Stimulated activated CD8-positive, alpha-beta memory T cell treated with anti-CD3 and anti-CD28 coated beads, Interleukin-7, amount 100 ng/mL, for 24 hours (primary cell): ENCODE measurements around the gene APOL2.
"Not testable (repeated sequence)": the region's sequence is repeated elsewhere in the genome, so short reads cannot be mapped to it uniquely, and the experiment has no call there.

Experiments used
- DNase-seq: peaks from one replicate; pipeline ENCODE4 v3.0.0-alpha.2; 2020; ENCODE audit warnings: low read depth

APOL2 gene, protein sequence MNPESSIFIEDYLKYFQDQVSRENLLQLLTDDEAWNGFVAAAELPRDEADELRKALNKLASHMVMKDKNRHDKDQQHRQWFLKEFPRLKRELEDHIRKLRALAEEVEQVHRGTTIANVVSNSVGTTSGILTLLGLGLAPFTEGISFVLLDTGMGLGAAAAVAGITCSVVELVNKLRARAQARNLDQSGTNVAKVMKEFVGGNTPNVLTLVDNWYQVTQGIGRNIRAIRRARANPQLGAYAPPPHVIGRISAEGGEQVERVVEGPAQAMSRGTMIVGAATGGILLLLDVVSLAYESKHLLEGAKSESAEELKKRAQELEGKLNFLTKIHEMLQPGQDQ

DNA sequence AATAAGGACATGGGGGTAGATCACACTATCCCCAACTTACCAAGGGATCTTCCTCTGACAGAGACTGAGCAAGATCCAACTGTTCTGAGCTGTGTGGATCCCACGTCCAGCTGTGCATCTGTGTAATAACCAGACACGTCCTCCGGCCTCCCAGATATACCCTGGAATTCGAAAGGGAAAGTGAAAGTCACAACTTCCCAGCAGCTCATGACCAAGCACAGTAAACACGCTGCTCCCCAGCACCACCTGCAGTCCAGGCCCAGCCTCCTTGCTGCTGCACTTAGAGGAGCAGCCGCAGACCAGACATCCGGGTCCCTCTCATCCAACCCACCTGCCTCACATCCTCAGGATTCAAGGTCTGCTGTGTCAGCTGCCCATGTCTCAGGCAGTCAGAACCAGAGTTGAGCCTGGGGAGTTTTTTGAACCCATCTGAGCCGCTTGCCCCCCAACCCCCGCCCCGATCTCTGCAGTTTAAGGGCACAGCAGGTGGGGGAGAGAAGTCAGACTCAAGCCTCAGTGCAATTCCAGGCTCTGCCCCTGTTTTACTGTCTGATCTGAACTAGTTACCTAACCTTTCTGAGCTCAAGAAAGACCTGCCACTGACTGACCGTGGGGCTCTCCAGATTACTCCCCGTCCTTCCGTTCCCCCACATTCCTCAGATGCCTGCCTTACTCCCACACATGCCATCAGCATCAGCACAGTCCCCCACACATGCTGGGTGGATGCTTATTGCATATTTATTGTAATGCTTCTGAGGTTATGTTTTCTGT lies at the start of gene APOL2:
Gene APOL2, minus strand, starts transcription at position 127 of the 771 bp plus-strand sequence. CDS start 6,365 bp downstream, outside the sequence.
- DNase-seq: peak; percentile 63

DNA sequence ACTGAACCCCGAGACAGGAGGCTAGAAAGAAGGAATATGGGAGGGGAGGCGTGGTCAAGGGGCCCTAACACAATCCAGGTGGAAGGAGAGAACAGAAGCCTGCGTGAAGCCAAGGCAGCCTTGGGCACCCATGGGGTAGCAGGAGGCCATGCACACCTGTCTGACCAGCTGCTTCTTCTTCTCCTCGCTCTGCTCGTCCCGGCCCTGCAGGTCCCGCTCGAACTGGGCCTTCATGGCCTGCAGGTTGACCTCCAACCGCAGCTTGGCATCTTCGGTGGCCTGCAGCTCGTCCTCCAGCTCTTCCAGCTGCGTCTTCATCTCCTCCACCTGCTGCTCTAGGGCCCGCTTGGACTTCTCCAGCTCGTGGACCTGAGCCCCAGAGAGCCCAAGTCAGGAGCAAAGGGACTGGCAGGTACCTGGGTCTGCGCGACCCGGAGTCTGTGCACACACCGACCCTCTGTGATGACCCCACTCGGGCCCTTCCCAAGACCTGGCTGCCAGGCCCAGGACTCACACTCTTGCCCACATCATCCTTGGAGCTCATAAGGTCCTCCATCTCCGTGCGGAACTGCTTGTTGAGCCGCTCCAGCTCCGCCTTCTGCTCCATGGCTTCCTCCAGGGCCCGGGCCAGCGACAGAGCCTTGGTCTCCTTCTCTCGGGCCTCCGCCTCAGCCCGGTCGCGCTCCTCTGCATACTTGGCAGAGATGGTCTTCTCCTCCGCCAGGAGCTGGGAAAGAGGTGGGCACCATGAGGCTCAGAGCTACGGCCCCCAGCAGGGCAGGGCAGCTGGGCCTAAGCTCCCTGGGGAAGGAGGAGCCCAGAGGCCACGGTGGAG lies 49.5 kb upstream of the APOL2 start:
- no peak for DNase-seq

DNA sequence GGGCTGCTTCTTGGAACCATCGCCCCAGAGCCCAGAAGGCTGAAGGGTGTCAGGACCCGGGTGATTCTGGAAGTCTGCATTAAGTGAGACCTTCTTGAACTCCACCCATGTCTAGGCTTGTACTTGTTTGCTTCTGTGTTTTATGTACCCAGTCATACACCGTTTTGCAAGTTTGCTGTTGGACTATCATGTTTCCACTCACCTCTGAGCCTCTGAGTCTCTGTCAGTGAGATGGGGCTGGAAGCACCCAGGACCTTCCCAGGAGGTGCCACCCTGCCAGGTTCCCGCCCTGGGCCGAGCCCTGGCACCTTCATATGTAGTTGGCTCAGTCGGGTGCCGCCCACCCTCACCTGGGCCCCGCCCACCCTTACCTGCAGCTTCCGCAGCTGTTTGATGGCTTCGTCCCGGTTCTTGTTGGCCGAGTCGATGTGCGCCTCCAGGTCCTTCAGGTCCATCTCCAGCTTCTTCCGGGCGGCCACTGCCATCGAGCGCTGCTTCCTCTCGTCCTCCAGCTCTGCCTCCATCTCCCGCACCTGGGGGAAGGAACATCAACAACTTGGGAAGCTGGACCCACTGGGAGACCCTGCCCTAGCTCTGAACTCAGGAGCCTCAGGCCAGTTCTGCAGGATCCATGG lies 48.7 kb upstream of the APOL2 start:
- DNase-seq: no peak

DNA sequence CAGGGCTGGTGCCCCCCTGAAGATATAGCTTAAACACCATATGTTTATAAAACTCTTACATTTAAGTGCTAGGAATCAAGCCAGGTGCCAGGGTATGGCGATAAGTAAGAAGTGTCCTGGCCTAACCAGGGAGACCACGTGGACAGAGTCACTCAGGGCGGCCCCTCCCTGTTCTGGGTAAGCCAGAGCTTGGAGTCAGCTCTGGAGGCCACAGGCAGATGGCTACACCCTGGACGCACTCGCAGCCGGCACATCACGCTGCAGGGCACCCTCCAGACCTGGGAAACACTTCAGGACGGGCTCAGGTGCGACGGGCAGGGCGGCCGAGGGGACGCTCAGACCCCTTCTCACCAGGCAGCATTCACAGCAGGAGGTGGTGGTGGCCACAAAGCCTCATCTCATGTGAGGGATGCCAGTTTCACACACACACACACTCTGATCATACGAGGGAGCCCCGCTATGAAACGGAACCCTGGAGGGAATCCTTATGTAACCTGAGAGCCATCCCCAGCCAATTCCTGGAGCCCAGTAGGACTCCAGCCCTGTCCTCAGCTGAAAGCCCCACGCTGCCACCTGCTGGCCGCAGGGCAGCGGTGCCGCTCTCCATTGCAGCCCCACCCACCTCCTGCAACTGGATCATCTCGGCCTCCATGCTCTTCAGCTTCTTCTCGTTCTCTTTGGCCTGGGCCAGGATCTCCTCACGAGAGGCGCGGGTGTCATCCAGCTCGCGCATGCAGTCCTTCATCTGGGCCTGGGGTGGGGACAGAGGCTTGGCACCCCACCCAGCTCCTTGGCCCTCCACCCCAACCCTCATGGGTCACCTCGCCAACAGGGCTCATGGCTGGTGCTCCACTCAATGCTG lies 47.0 kb upstream of the APOL2 start:
- DNase-seq: peak; percentile 47

DNA sequence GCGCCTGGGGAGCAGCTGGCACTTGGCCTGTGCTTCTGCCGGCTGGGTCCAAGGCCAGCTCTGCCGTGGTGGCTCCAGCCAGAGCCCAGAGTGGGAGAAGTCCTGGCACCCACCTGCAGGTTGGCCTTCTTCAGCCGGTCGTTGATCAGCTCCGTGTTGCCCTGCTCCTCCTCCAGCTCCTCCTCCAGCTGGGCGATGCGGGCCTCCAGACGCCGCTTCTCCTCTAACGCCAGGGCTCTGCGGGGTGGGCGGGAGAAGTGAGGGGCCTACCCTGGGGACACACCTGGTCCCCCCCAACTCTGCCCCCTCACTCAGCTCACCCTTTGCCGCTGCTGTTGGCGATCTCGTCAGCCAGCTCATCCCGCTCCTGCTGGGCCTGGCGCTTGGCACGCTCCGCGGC lies 46.2 kb upstream of the APOL2 start:
- no peak for DNase-seq

DNA sequence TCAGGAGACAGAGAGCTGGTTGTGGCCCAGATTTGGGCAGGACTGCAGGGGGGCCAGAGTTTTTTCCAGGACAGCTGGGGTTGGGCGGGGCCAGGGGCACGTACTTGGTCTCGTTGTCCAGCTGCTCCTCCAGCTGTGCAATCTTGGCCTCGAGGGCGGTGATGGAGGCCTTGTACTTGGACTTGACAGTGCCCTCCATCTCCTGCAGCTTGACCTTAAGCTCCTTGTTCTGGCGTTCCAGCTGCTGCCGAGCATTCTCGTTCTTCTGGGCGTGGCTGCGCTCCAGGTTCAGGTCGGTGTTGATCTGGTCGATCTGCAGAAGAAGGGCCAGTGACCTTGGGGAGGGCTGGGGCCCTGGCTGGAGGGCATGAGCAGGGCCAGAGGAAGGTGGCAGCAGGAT lies 45.7 kb upstream of the APOL2 start:
- DNase-seq: no peak

DNA sequence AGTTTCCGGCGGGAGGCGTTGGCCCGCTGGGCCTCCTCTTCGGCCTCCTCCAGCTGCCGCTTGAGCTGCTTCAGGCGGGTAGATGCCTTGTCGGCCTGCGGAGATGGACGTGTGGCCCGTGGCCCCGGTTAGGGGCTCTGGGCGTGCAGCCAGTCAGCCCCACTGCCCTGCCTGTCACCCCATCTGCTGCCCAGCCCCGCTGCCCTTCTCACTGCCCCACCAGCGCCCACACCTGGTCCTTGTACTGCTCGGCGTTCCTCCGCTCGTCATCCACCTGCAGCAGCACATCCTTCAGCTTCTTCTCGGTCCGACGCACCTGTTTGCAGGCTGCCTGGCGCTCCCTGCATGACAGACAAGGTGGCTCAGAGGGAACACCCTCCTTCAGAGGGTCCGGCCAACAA lies 44.8 kb upstream of the APOL2 start:
- no peak for DNase-seq

DNA sequence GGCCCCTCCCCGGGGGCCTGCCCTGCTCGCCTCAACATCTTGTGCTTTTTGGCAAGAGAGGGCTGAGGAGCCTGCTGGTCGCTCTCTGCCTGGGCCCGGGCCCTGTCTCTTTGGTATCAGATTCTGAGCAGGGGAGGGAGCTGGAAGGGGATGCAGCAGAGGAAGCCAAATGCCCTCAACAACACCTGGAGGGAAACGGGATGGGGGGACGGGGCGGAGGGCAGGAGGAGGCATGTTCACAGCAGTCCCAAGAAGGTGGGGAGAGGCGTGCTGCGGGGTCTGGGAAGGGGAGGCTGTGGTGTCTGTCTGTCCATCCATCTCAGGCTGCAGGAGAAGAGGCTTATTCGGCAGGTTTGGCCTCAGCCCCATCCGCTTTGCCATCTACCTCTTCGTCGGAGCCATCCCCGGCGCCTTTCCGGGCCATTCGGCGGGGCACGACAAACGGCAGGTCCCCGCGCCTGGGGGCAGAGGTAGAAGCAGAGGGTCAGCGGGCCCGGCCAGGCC lies 43.1 kb upstream of the APOL2 start:
- DNase-seq: no peak

DNA sequence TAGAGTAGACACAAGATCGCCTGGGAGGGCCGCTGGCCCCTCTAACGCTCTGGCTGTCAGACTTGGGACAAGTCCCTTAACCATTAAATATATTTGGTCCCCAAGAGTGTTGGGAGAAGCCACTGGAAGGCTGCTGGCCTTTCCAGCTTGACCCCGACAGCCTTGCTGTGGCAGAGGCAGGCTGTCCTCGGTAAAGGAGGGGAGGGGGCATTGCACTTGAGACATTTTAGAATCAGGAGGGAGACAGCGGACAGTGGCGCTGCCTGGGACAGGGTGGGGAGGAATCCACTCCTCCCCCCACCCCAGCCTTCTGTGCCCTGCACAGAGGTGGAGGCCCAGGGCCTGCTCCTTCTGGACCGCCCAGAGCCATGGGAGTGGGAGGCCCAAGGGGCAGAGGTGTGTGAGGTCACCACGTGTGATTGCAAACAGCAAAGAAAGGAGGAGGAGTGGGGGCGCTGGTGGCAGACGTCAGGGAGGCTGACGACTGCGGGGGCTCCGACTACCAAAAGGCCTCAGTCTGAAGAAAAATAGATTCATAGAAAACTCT lies 42.5 kb upstream of the APOL2 start:
- DNase-seq: no peak

DNA sequence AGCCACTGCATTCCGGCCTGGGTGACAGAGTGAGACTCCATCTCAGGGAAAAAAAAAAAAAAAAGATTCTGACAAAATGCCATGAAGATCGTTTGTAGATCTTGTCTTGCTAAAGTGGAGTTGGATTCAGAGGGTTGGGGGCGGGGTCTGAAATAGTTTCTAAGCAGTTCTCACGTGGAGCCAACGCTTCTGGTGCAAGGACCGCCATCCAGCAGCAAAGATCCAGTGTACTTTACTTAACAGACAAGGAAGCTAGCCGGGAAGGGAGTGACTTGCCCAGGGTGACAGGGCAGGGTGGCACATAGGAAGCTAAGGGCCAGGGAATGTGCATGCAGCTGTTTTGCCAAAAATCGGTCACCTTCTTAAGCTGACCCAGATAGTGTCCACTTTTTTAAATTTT lies 41.1 kb upstream of the APOL2 start:
- no peak for DNase-seq

DNA sequence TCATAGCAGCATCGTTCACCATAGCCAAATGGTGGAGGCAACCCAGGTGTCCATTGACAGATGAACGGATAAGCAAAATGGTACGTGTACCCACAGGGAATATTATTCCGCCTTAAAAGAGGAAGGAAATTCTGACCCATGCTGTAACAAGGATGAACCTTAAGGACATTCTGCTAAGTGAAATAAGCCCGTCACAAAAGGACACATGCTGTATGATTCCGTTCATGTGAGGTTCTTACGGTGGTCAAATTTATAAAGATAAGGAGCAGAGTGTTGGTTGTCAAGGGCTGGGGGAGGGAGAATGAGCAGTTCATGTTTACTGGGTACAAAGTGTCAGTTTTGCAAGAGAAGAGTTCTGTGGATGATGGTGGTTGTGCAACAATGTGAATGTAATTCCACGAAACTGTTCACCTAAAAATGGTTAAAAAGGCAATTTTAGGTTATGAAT lies 39.9 kb upstream of the APOL2 start:
- DNase-seq: no peak

DNA sequence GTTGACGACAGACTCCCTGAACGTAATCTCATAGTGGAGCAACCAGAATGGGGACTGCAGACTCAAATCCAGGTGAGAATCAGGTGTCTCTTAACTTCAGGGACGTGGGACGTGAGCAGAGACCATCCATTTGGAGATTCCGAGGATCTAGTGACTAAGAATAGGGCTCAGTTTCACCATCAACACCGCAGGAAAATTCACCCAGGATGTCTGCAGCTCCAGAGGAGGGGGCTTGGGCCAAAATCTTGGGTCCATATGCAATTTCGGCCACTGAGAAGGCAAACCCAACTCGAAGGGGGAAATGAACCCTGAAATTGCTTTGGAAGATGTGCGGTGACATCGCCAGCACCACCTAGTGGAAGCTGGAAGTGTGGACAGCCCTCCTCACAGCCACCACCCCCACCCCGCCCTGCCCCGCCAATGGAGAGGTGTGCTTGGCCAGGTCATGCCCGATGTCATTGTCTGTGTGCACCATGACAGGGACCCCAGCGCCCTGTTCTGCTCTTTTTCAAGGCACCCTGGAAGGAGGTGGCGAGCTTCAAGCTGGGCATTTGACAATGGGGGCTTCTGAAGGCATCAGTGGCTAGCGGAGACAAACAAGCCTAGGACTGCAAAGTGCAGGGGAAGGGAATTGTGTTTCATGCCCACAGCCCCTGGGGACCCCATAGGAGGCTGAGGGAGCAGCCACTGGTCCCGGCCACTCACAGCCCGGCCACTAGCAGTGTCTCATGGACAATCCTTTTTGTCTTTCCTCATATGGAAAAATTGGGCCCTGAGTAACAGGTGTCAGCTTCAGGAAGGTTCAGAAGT lies 38.4 kb upstream of the APOL2 start:
- peak; percentile 41 for DNase-seq

DNA sequence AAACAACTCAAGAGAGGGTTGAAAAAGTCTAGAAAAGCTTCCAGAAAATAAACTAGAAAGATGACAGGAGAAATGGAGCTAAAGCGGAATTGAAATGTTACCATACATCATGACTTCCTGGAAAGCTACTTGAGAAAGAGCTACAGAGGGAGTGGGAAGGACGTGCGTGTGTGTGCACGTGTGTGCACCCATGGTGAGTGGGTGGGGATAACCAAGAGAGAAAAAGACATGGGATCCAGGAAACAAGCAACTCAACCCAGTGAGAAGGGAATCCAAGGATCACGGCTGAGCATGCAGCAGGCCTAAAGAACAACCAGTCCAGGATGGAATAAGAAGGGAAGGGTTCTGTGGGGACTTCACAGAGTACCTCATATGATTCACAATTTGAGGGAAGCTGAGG lies 35.2 kb upstream of the APOL2 start:
- DNase-seq: no peak

DNA sequence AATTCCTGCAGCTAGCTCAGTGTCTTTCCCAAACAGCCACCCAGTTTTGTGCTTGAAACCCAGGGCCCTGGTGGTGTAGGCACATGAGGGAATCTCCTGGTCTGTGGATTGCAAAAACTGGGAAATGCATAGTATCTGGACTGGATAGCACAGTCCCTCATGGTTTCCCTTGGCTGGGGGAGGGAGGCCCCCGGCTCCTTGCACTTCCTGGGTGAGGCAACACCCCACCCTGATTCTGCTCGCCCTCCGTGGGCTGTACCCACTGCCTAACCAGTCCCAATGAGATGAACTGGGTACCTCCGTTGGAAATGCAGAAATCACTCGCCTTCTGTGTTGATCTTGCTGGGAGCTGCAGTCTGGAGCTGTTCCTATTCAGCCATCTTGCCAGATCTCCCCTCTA lies 32.6 kb upstream of the APOL2 start:
- DNase-seq: not testable (repeated sequence)

DNA sequence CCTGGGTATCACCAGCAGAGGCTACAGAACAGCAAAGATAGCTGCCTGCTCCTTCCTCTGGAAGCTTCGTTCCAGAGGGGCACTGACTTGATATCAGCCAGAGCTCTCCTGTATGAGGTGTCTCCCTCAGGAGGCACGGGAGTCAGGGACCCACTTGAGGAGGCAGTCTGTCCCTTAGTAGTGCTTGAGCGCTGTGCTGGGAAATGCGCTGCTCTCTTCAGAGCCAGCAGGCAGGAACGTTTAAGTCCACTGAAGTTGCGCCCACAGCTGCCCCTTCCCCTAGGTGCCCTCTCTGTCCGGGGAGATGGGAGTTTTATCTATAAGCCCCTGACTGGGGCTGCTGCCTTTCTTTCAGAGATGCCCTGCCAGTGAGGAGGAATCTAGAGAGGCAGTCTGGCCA lies 31.9 kb upstream of the APOL2 start:
- DNase-seq: not testable (repeated sequence)

DNA sequence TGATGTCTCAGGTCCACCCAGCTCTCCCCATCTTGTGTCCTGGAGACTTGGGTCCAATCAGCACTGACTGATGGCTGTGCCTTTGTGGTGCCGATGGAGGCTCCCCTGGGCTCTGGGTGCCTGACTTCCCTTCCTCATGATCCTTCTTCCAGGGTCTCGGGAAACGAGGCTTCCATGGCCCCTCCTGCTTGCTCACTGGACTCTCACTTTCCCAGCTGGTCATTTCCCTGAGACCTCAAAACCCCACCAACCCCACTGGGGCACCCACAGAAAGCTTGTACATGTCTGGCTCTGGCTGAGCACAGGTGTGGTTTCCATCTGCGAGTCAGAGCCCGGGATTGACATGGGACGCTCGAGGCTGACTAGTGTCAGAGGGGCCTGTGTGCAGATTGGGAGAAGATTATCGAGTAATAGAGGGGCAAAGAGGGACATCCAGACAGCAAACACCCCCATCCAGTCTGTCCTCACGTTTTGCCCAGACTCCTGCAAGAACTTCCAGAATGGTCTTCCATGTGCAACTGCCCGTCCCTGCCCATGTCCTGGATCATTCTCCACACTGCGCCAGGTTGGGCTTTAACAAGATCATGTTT lies 28.7 kb upstream of the APOL2 start:
- no peak for DNase-seq

DNA sequence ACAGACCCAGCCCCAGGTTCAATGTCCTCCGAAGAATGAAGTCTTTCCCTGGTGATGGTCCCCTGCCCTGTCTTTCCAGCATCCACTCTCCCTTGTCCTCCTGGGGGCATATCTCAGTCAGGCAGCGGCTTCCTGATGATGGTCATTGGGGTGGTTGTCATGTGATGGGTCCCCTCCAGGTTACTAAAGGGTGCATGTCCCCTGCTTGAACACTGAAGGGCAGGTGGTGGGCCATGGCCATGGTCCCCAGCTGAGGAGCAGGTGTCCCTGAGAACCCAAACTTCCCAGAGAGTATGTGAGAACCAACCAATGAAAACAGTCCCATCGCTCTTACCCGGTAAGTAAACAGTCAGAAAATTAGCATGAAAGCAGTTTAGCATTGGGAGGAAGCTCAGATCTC lies 27.7 kb upstream of the APOL2 start:
- no peak for DNase-seq

DNA sequence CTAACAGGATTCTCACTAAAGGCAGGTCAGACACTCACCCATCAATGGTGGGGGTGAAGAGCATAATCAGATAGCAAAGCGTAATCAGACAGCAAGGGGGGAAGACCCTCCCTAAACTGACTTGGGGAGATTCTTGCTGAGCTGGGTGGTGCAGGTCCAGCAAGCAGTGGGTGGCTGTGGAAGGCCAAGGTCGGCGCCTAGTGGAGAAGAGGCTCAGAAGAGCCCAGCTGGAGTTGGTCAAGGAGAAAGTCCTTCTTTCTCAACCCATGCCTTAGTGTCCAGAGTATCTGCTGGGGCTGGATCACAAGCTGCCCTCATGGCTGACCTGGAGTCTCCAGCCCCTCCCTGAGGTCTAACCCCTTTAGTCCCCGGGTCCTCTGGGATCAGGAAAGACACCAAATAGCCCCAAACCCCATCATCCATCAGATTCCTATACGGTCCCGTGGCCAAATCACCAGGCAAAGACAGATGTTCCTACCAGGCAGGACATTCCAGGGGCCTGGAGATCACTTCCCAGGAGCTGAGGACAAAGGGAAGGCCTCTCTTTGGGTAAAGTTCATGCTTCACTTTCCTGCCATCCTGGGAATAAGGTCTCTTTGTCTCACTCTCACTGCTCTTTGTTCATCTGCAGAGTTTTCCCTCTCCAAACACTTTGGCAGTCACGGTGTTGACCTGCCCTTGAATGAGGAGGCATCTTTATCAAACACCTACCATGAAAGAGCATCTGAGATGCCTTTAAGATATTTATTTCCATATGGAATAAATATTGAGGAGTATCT lies 24.7 kb upstream of the APOL2 start:
- DNase-seq: not testable (repeated sequence)
